Embryonic facial prominence (tissue), 1 donor: ENCODE data around the gene NFAT5.

Source experiments
- DNase-seq: peaks from one replicate; pipeline ENCODE4 v3.0.0-alpha.2; 2016; ENCODE audit errors: extremely low spot score

NFAT5 gene

DNA sequence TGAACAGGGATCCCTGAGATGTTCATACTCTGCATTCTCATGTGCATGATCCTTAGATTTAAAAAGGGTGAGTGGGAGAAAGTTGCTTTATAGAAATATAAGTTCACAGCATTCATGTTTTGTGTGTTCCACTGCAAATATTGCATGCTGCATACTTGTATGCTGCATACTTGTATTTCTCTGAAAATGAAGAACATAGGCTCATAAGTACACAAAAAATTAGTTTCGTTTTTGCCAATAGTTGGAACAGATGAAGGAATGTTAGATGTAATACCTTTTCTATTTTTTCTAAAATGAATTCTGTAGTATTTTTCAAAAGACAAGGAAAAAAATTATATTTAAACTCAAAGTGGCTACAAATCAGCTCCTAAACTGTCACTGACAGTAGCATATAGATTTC is 79.0 kb downstream of the NFAT5 start:
- DNase-seq: no peak

DNA sequence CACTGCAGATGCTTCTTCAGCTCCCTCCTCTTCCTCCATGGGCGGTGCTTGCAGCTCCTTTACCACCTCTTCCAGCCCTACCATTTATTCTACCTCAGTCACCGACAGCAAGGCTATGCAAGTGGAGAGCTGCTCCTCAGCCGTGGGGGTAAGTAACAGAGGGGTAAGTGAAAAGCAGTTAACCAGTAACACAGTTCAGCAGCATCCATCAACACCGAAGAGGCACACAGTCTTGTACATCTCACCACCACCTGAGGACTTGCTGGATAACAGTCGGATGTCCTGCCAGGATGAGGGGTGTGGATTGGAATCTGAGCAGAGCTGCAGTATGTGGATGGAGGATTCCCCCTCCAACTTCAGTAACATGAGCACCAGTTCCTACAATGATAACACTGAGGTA is 81.3 kb downstream of the NFAT5 start:
- DNase-seq: no peak

- no peak for DNase-seq
Observed at GRCh38 chr16:69651217-69651616, 85.5 kb downstream of the NFAT5 start.

DNA sequence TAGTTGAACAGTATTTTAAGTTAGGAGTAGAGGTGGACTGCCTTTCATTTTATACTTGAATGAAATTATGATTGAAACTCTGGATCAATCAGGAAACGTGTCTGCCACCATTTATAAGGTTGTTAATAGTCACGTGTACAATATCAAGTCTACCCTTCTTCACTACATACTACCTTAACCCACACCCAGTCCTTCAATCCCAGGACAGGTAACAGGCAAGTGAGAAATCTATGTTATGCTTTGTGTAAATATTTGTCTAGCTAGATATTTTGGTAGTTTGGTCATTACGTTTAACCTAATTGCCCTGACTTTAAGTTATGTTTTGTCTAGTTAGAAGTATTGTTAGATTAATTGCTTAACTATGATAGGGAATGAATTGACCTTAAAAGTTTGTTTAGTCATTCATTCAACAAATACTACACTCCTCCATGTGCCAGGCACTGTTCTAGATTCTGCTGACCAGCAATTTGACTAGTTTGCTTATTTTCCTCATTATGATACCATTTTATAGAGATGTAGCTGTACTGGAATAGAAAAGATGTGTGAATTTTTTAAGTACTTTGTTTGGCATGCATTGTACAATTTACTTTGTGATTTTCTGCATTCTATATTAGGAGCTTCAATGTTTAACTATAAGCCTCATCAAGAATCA is 88.6 kb downstream of the NFAT5 start:
- no peak for DNase-seq

- no peak for DNase-seq
Observed at GRCh38 chr16:69660166-69660565, 94.4 kb downstream of the NFAT5 start.

DNA sequence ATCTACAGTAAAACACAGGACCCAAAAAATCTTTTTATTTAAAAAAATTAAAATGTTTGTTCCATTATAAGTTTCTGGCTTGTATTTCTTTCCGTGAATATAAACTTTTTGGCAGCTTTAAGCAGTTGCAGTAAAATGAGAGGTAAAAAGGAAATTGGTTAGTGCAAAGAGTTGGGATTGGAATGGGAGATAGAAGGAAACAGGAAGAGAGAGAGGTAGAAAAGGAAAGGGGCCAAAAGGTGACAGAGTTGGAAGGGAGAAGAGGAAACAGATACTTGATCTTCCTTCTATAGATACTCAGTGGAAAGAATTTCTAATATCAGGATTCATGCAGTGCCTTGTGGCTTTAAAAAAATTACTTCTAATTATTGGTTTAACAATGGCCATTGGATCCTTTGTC is 97.1 kb downstream of the NFAT5 start:
- DNase-seq: no peak

DNA sequence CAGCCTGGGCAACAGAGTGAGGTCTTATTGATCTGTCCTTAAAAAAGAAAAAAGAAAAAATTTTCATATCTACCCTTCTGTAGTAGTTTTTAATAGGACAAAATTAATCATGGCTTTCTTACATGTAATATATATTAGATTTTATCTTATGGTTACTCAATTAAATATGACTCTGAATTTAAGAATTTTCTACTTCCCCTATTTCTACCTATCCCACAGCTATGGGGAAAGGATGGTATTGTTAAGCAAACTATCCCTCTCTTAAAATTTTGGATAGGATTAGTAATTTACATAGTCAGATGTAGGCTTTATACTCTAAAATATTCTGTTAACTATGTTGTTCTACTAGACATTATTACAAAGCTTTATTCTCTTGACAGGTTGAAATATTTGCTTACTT is 98.1 kb downstream of the NFAT5 start:
- DNase-seq: no peak

DNA sequence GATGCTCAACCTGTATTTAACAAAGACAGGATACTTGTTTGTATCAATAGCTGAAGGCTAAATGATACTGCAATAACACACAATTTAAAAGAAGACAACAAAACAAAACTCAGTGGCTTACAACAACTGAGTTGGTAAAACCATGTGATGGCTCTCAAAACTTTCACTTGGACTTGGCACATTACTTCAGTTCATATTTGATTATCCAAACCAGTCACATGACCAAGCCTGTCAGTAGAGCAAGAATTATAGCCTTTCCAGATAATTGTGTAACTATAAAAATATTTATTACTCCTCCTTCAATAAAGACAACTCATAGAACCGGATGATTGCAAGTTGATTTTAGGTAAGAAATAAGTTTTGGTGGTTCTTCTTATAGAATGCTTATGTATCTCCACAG is 103.8 kb downstream of the NFAT5 start:
- DNase-seq: no peak

- DNase-seq: no peak
Observed at GRCh38 chr16:69672315-69672997, 106.7 kb downstream of the NFAT5 start.

DNA sequence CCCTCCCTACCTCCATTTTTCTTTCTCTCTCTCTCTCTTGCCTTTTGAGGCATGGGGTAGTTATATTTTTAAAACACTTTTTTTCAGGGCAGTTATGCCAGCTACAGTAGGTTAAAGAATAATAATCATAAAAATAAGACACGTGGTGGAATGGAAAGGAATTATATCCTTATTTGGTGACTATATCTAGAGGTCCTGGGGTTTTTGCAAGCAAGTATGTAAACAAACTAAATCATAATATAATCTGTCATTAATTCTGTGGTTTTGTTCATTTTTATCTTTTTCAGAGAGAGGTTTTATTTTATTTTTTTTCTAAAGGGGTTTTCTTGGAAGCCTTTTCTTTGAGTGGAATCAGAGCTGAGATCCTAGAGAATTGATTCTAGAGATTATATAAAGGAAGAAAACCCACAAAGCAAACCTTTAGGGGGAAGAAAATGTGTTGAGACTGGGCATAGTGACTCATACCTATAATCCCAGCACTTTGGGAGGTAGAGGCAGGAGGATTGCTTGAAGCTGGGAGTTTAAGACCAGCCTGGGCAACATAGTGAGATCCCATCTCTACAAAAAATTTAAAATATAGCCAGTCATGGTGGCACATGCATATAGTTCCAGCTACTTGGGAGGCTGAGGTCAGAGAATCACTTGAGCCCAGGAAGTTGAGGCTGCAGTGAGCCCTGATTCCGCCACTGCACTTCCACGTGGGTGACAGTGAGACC is 107.4 kb downstream of the NFAT5 start:
- no peak for DNase-seq

DNA sequence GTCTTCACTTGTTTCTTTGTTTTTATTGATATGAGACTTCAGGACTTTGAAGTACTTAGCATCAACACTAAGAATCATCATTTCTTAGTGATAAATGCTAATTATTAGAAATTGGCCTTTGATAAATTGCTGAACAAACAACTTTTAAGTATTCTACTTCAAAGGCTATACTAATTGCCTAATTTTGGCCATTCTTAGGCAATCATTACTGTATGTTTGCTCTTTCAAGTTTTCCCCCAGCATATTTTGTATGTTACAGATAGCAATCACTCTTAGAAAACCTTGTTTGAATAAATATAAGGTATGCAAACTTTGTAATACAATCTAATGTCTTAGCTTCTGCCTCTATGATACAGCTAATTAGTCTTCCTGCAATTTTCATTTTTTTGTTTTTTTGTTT is 114.6 kb downstream of the NFAT5 start:
- DNase-seq: no peak

DNA sequence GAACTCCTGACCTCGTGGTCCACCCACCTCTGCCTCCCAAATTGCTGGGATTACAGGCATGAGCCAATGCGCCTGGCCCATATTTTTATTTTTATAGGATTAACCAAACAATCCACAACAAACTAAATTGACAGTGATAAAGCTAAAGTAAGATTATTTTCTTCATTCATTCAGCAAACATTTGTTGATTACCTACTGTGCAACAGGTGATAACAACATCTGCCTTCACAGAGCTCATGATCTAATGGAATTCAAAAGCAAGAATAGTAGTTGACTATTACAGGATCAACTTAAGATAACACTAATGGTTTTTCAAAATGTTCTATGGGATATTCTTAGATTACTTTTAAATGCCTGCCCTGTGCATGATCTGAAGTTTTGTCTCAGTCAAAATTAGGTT is 122.8 kb downstream of the NFAT5 start:
- no peak for DNase-seq

- no peak for DNase-seq
Observed at GRCh38 chr16:69691980-69692911, 126.5 kb downstream of the NFAT5 start.

DNA sequence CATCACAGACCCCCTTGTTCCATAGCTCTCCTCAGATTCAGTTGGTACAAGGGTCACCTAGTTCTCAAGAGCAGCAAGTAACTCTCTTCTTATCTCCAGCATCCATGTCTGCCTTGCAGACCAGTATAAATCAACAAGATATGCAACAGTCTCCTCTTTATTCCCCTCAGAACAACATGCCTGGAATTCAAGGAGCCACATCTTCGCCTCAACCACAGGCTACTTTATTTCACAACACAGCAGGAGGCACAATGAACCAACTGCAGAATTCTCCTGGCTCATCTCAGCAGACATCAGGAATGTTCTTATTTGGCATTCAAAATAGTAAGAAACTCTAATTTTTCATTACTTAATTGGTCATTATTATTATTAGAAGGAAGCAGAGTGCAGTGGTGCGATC is 128.2 kb downstream of the NFAT5 start:
- DNase-seq: no peak

- DNase-seq: no peak
Observed at GRCh38 chr16:69698404-69698803, 132.6 kb downstream of the NFAT5 start.

DNA sequence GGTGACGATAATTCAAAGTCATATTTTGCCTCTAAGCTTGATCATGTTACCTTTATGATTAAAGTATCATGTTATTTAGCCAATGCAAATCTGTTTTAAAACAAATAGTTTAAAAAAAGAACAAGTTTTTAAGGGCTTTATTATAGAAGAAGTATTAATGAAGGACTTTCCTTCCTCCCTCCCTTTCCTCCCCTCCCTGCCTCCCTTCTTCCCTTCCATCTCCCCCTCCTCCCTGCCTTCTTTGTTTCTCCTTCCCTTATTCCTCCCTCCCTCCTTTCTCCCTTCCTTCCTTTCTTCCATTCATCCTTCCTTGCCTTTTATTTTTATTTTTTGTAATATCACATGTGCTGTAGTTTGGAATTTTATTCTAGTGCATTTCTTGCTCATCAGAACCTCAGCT is 134.1 kb downstream of the NFAT5 start:
- DNase-seq: no peak

- DNase-seq: no peak
Observed at GRCh38 chr16:69701452-69701851, 135.7 kb downstream of the NFAT5 start.

DNA sequence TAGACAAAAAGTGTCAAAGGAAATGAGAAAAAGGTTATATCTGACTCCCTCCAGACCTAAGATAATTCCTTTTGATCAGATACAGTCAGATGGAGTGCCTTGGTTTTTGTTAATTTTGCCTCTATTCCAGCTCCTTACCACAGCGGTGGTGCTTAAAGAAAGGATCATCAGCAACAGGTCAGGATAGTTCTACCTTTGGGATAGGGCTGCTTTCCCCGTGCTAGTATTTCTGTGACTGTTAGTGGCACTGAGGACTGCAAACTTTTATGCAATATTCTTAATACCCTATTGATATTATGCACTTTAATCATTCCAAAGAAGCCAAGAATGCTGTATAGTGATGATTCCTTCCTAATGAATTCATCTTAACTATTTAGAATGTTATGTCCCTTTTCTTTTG is 136.1 kb downstream of the NFAT5 start:
- DNase-seq: no peak

DNA sequence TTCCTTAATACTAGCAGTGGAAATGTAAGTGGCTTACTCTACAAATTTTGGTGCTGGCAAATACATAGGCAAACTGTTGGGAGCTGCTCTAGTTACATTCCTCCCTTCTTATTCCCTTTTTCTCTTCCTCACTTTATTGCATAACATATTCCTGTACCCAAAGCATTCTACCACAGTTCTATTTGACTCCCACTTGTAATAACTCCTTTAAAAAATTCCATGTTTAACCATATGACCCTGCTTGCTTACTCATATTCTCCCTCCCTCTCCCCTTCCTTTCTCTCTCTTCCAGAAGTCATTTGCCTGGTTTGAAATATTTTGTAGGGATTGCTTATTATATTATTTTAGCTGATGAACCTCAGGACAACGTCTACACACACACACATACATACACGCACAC is 137.9 kb downstream of the NFAT5 start:
- no peak for DNase-seq

- DNase-seq: no peak
Observed at GRCh38 chr16:69706256-69706974, 140.6 kb downstream of the NFAT5 start.

DNA sequence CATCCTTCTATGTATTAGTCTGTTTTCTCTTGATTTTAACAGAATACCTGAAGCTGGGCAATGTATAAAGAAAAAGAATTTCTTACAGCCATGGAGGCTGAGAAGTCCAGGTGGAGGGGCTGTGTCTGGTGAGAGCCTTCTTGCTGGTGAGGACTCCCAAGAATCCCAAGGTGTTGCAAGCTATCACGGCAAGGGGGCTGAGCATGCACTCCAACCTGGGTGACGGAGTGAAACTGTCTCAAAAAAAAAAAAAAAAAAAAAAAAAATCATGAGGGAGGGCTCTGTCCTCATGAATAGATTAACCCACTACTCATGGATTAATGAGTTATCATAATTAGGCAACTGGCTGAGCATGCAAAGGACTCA is 141.2 kb downstream of the NFAT5 start:
- no peak for DNase-seq
